ENCODE results near the gene PRCD. TPM values are rescaled to one million over a fixed set of nuclear protein-coding genes. Genes with fewer than 3 reads are reported as not detected.

PRCD gene
- total RNA-seq, 4 donors from 2014 or later: 0.26 to 13.4 (median 0.69) TPM; not detected in 1

DNA sequence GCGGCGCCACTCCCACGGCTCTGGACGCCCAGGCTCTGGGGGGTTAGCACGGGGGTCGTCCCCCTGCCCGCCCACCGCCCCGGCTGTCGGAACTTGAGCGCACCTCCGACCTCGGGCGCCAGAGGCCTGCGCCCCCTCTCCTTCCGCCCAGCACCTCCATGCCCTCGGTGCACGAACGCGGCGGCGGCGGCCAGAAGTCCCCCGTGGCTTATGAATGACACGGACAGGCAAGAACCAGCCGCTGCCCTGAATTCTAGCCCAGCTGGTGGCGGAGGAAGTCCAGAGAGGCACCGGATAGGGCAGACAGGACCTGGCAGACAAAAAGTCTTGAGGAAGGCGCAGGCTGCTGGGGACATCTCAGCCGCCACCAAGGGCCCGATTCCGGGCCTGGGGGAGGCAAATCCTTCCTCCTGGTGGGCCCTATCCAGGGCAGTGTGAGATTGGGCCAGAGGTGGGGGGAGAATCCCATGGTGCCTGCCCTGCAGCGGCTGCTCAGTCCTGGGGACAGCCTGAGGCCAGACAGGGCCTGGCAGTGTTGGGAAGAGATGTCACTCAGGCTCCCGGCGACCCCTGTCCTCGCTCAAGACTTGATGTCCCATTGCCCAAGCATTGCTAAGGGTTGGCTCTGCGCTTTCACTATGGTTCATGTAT is 1.4 kb upstream of the PRCD start:
- Histone ChIP-seq H3K4me1 (peaks cover 0 to 9% of the 10 kb centered on the region in 2 donors), H3K27ac (peak overlapping the region; percentile 74 to 83), H3K36me3 (no peaks in the 10 kb centered on the region), H3K9me3 (no peaks in the 10 kb centered on the region), H3K27me3 (peaks cover 0 to 8% of the 10 kb centered on the region in 2 donors), H3K4me3 (peak overlapping the region; percentile 24 to 40)
- TF ChIP-seq, protein P1, sequence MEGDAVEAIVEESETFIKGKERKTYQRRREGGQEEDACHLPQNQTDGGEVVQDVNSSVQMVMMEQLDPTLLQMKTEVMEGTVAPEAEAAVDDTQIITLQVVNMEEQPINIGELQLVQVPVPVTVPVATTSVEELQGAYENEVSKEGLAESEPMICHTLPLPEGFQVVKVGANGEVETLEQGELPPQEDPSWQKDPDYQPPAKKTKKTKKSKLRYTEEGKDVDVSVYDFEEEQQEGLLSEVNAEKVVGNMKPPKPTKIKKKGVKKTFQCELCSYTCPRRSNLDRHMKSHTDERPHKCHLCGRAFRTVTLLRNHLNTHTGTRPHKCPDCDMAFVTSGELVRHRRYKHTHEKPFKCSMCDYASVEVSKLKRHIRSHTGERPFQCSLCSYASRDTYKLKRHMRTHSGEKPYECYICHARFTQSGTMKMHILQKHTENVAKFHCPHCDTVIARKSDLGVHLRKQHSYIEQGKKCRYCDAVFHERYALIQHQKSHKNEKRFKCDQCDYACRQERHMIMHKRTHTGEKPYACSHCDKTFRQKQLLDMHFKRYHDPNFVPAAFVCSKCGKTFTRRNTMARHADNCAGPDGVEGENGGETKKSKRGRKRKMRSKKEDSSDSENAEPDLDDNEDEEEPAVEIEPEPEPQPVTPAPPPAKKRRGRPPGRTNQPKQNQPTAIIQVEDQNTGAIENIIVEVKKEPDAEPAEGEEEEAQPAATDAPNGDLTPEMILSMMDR (IDR thresholded peaks at IDR 0.05): no peak
- no peak for TF ChIP-seq POLR2A (IDR thresholded peaks at IDR 0.05)
- intact Hi-C loops (cut with DNase I; ENCODE audit: low total_unique reads): no loop called here
- DNase-seq: peak in 1 of 2 donors; percentile 25

DNA sequence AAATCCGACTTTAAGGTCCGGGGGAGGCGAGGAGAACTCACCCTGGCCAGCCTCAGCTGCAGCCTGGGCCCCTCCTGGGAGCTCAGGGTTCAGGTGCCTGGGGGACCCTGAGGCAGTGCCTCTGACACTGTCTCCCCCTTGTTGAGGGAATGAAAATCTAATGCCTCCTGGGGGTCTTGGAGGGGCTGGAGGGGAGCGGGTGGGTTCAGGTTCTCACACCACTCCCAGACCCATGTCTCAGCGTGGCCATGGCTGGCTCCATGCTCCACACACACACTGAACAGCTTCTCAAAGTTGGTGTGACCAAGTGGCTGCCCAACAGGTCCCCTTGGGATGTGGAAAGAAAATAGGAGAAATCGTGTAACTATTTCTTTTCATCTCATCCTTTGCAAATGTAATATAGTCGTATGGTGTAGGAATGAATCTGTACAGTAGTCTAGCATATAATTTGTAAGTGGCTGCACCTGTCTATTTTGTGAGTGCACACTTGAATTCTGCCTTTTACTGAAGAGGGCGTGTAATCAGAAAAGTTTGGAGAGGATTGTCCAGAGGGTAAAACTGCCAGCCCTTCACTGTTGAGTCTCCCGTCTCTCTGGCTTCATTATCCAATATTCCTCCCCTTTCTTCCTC is 788 bp upstream of the PRCD start:
- Histone ChIP-seq H3K27ac (peak overlapping the region; percentile 74 to 83), H3K9me3 (no peaks in the 10 kb centered on the region), H3K4me3 (no peak overlapping the region), H3K4me1 (peaks cover 0 to 9% of the 10 kb centered on the region in 2 donors), H3K27me3 (peaks cover 0 to 8% of the 10 kb centered on the region in 2 donors), H3K36me3 (no peaks in the 10 kb centered on the region)
- DNase-seq: no peak
- intact Hi-C loops (cut with DNase I; ENCODE audit: low total_unique reads): no loop called here
- TF ChIP-seq, protein P1 (IDR thresholded peaks at IDR 0.05): no peak
- TF ChIP-seq POLR2A (IDR thresholded peaks at IDR 0.05): no peak

DNA sequence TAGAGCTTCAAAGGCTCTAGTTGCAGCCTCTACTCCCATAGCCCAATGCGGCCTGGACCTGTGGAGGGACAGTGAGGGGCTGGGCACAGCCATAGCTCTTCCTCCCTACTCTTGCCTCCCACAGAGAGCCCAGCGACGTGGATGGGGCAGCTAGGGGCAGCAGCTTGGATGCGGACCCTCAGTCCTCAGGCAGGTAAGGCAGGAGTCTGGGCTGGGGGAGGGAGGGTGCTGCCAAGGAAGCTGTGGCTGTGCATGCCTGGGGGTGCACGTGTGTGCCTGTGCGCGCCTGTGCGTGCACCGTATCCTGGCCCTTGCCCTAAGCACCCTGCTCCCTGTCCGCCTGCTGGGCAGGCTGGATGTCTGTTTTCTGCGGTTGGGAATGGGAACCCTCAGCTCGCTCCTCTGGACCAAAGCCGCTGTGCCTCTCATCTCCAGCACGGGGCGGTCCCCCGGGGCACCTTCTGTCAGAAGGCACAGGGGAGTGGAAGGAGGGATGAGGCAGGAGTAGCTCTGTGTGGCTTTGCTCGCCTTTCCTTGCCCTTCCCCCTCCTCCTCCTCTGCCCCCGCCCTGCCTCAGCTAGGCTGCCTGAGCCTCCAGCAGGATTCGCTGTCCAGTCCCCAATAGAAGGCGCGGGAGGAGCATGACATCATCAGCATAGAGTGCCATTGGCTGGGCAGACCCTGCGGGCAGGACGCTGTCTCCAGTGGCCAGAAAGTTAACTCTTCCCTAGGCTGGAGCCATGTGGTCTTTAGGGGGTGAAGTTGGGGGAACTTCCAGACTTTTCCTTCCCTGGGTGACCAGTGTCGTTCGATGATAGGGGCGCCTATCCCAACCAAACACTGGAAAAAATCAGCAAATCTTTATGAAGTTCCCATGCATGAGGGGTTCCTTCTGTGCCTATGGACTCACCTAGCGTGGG is 797 bp downstream of the PRCD start:
- intact Hi-C loops (cut with DNase I; ENCODE audit: low total_unique reads): no loop called here
- Histone ChIP-seq H3K36me3 (no peaks in the 10 kb centered on the region), H3K4me3 (peak overlapping the region; percentile 28 to 34), H3K4me1 (peaks cover 0 to 9% of the 10 kb centered on the region in 2 donors), H3K27me3 (peaks cover 0 to 8% of the 10 kb centered on the region in 2 donors), H3K27ac (peak overlapping the region; percentile 33 to 71), H3K9me3 (no peaks in the 10 kb centered on the region)
- peak; percentile 92 to 96 for DNase-seq
- TF ChIP-seq, protein P1 (IDR thresholded peaks at IDR 0.05): peak in 2 of 4 experiments; percentile 23 to 53
- peak; percentile 53 to 58 for TF ChIP-seq POLR2A (IDR thresholded peaks at IDR 0.05)

DNA sequence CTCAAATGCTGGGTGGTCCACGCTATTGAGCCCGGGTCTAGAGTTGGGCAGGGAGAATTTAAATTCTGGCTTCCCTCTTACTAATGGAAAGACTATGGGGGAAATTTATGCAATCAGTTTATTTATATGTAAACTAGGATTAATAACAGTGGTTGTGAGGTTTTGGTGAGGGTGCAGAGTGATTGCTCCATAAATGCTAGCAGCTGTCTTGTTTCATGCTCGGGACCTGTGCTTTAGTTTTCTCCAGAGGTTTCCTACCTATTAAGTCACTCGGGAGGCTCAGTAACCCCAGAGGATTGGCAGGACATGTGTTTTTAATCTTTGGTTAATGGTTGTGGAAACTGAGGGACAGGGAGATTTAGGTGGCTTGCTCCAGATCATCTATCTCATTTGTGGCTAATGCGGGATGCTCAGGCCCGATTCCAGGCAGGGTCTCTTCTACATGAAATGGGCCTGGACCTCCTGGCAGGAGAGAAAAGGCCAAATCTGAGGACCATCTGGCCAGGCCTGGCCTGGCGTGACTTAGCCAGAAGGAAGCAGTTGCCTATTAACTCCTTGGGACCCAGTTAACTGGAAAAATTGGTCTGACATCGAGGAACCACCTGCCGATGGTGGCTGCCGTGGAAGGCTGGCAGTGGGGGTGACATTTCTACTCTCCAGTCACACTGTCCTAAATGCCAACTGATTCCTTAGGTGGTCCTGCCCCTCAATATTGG is 2.1 kb downstream of the PRCD start:
- Histone ChIP-seq H3K27ac (no peak overlapping the region), H3K4me1 (peaks cover 0 to 9% of the 10 kb centered on the region in 2 donors), H3K4me3 (no peak overlapping the region), H3K36me3 (no peaks in the 10 kb centered on the region), H3K9me3 (no peaks in the 10 kb centered on the region), H3K27me3 (peaks cover 0 to 8% of the 10 kb centered on the region in 2 donors)
- TF ChIP-seq, protein P1 (IDR thresholded peaks at IDR 0.05): no peak
- TF ChIP-seq POLR2A (IDR thresholded peaks at IDR 0.05): no peak
- intact Hi-C loops (cut with DNase I; ENCODE audit: low total_unique reads): no loop called here
- DNase-seq: no peak
